NCI-H1417 (cell line): Measurements from ENCODE around the gene SCLT1.
"Not testable (repeated sequence)": the region's sequence is repeated elsewhere in the genome, so short reads cannot be mapped to it uniquely, and the experiment has no call there.

Experiments used
- DNase-seq, 3 experiments: peaks; one replicate each; lab custom pipeline; 2025; lab: John Stamatoyannopoulos, UW

SCLT1 gene

GRCh38 chr4:129093191-129093920, at the start of gene SCLT1:
SCLT1 (minus strand) TSS chr4:129093539; CDS start chr4:129093103, 436 bp downstream.
- peak; percentile 93 to 98 (median 94) for DNase-seq

GRCh38 chr4:129140521-129140920, 47.2 kb upstream of the SCLT1 start:
- DNase-seq, result peak in 1 of 3 experiments; percentile 24

GRCh38 chr4:129138810-129139496, 45.6 kb upstream of the SCLT1 start:
- DNase-seq, result peak; percentile 42 to 97 (median 78)

- no peak for DNase-seq
These were observed 43.1 kb upstream of the SCLT1 start for GRCh38 chr4:129136433-129136832.

- DNase-seq, result no peak
These were observed 38.0 kb upstream of the SCLT1 start for GRCh38 chr4:129131343-129131742.

GRCh38 chr4:129129143-129129542, 35.8 kb upstream of the SCLT1 start:
- DNase-seq, result no peak

GRCh38 chr4:129126614-129127013, 33.3 kb upstream of the SCLT1 start:
- not testable (repeated sequence) for DNase-seq

DNA sequence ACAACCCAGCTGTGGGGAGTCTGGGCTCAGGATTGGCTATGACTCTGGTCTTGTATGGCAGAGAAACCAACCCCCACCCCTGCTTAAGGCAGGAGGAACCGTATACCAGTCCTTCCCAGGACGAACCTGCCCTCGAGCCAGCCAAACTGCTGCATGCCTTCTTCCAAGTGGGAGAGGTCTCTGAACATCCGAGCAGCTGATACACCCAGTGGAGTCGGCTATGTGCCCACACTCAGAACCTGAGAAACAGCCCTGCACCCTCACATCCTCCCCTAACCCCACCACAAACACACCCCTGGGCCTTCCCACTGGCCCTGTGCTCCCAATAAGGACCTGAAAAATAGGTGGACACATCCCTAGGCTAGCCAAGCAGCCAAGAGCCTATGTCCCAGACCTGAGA, 24.4 kb upstream of the SCLT1 start:
- no peak for DNase-seq

DNA sequence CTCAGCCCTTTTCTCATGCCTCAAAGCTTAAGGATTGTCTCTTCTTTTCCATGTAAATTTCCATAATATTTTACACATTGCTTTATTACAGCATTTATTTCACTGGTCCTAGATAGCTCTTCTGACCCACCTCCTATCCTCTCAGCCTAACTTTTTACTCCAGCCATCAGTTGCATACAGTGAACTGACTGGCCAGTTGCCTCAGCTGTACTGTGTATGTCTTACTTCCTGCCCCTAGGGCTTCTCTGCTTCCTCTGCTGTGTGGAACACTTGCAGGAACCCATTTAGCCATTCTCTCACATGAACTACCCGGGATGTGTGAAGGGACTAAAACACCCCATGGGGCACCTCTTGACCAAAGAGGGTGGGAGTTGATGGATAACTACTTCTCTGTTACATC, 20.6 kb upstream of the SCLT1 start:
- peak in 1 of 3 experiments; percentile 5 for DNase-seq

- DNase-seq, result no peak
These were observed 20.1 kb upstream of the SCLT1 start for GRCh38 chr4:129113434-129113833.

DNA sequence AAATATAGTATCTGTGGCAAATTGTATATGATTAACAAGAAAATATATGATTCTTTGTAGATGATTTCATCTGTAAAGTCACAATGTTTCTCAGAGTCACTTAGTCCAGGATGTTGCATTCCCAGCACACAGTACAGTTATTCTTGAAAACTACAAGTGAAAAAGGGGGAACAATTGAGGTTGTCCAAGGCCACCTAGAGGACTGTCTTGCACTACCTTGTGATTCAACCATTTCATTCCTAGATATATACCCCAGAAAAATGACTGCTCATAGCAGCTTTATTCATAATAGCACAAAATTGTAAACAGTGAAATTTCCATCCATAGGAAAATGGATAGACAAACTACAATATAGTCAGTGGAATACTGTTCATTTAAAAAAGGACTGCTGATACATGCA, 18.6 kb upstream of the SCLT1 start:
- no peak for DNase-seq

DNA sequence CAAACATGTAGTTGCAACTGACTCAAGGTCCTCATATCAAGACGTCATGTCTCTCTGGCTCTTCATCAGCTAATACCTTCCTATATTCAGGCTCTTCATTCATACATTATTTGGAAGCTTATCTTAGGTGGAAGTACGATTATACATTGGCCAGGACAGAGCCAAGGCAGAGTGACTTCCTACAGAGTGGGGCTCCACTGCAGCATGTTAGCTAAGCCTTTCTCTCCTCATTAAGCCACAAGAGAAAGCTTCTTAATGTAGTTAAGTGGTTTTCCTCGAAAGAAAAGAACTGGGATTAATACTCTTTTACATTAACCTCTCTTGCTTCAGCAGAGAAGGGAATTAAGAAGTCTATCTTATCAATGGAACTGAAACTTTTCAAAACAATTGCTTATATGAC, 17.6 kb upstream of the SCLT1 start:
- DNase-seq, result no peak

DNA sequence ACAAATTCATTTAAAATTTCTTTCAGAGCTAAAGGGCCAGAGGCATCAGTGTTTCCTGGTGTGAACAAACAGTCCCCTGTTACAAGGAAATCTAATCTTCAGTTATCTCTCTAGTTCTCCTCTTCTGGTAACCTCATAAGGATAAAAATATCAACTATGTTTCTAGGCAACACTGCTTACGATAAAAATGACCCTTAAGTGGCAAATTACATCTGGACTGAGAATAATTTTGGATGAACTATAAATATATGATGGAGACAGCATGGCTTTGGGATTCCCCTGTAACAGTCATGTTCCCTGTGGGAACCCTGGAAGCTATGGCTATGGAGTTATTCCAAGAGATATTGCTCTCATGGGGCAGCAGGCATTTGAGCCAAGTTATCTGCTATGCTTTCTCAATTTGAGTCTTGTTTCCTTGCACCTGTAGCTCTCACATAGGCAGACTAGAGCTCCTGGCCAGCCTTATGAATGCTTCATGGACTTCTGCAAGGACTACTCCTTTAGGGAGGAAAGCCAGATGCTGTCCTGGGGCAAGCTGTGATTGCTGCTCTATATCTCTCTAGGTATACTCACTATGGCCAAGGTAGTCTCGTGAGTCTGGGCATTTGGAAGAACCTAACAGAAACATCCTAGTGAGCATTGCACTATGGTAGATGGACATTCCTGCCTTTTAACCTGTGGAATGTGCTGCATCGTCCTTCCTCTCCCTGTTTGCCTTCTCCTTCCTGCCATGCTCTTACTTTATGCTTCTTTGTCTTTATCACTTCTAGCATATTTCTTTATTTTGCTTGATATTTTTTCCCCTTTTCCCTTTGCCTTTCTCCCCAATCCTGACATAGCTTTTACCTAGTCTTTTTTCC, 16.9 kb upstream of the SCLT1 start:
- no peak for DNase-seq

DNA sequence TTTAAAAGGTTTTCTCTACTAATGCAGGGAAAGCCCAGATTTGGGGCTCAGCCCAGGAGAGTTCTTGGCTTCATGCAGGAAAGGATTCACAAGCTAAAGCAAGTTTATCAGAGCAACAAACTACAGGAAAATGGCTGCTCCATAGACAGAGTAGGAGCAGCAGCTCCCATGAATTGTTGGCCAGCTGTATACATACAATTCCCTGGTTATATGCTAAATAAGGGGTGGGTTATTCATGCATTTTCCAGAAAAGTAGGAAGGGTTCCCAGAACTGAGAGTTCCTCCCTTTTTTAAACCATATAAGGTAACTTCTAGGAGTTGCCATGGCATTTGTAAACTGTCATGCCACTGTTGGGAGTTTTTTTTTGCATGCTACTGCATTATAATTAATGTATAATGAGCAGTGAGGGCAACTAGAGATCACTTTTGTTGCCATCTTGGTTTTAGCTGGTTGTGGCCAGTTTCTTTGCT, 5.2 kb upstream of the SCLT1 start:
- DNase-seq, result no peak

DNA sequence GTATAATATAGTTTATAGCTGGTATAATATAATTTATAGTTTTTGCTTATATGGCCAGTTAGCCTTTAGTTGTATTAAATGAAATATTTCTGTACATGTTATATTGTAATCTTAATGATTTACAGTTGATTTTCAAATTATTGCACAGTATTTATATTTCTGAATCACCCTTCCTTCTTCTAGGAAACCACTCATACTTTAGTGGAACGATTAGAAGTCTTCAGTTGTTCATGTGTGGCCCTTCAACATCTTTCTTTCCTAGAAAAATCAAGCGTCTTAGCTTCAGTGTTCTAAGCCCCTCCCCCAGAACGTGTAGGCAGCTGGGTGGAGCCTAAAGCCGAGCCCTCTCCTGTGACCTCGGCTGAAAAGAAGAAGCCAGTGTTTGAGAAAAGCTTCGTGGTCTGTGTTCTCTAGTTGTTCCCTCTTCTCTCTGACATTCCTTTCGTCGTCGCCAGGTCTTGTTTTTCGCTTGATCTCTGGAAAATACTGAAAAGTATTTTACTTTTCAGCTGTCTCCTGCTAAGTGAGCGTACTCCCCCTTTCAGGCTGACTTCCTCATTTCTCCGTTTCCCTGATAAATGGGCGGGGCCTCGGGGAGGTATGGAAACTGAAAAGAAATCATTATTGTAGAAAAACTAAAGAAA, 2.6 kb upstream of the SCLT1 start, which contains the start of gene C4orf33:
C4orf33 (plus strand) TSS at position 342 of the 644 bp plus-strand sequence. CDS start 6,459 bp downstream, outside the sequence.
- DNase-seq, result peak; percentile 58 to 84 (median 79)

- DNase-seq, result no peak
These were observed 1.0 kb upstream of the SCLT1 start for GRCh38 chr4:129094347-129094746.

DNA sequence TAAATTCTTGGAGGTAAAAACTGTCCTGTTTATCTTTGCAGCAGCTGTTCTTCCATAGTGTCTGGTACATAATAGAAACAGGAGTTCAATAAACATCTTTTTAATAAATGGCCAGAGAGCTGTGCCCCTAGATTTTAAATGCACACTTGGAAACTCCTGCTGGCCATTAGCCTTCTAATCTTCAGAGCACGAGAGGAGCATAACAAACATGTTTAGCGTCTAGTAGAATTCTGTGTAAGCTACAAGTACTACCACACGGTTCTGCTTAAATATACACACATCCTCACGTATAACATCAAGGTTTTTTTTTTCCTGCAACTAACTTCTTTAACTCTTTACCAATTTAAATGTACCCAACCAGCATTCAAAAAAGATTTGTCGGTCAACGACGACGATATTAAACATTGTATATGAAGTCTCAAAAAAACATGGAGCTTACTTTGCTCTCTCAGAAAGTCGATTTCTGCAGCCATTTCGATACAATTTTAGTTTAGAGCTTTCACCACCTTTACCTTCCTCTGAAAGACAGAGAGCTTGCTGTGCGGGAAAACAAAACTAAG, 628 bp downstream of the SCLT1 start:
- DNase-seq, result peak in 2 of 3 experiments; percentile 34 to 73

DNA sequence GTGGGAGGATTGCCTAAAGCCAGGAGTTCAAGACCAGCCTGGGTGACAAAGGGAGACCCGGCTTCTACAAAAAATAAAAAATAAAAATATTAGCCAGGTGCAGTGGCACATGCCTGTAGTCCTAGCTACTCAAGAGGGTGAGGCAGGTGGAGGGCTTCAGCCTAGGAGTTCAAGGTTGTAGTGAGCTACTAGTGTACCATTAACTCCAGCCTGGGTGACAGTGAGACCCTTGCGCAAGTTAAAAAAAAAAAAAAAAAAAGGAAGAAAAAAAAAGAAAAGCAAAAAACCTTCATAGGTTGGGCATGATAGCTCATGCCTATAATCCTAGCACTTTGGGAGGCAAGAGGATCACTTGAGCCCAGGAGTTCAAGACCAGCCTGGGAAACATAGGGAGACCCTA, 5.8 kb downstream of the SCLT1 start:
- DNase-seq, result no peak

DNA sequence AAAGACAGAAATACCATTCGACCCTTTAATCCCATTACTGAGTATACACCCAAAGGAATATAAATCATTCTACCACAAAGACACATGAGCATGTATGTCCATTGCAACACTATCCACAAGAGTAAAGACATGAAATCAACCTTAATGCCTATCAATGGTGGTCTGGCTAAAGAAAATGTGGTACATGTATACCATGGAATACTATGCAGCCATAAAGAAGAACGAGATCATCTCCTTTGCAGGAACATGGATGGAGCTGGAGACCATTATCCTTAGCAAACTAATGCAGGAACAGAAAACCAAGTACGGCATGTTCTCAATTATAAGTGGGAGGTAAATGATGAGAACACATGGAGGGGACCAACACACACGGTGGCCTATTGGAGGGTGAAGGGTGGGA, 7.9 kb downstream of the SCLT1 start:
- no peak for DNase-seq

DNA sequence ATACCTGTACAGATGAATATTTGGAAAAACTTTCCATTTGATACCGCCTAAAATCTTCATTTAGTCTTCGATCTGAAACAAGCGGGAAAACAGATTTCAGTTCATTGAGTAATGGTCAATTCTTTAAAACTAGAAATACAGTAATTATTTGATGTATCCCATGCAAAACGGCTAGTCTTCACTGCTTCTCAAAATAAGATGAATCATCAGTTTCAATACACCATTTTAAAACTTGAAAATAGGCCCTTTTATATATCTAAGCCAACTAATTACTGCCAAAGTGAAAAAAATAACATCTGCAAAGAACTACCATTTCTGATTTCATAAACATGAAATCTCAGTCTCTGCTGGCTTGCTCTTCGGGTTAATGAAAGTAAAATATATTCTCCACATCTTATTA, 11.0 kb downstream of the SCLT1 start:
- DNase-seq, result no peak

DNA sequence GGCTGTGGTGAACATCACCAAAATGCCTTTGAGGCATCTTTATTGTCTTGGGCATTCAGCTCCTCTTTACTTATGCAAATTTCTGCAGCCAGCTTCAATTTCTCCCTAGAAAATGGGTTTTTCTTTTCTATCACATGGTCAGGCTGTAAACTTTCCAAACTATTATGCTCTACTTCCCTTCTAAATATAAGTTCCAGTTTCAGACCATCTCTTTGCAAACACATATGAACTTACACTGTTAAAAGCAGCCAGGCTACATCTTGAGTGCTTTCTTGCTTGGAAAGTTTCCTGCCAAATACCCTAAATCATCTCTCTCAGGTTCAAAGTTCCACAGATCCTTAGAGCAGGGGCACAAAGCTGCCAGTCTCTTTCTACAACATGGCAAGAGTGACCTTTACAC, 13.2 kb downstream of the SCLT1 start:
- no peak for DNase-seq
